Prostate gland (tissue), 2 donors: Measurements from ENCODE around the gene LMTK3. TPM values are rescaled to one million over a fixed set of nuclear protein-coding genes. Genes with fewer than 3 reads are reported as not detected.

Experiments used
- DNase-seq: peaks from one replicate; pipeline ENCODE4 v3.0.0-alpha.2; 2019; ENCODE audit warnings: low spot score
- H3K27ac ChIP-seq, 2 donors: fragments of 200-600 bp; sonication (generic); 2 replicates each; pipeline ENCODE4 v1.5.1; 2017 to 2019
- H3K27me3 ChIP-seq: fragments of 200-600 bp; sonication (generic); replicated peaks from 2 replicates; pipeline ENCODE4 v1.5.1; 2019; ENCODE audit not compliant: insufficient read depth
- H3K36me3 ChIP-seq, 2 donors: fragments of 200-600 bp; sonication (generic); 1 replicate in 1 of 2; 2 replicates in 1 of 2; pipeline versions ENCODE4 v1.5.1 to v1.8.1; 2017 to 2019
- H3K4me1 ChIP-seq: fragments of 200-600 bp; sonication (generic); replicated peaks from 2 replicates; pipeline ENCODE4 v1.5.1; 2019
- H3K4me3 ChIP-seq, 2 donors: fragments of 200-600 bp; sonication (generic); 2 replicates each; pipeline ENCODE4 v1.5.1; 2017 to 2019
- H3K9me3 ChIP-seq: fragments of 200-600 bp; sonication (generic); 2 replicates; pipeline ENCODE4 v1.5.1; 2017
- CTCF ChIP-seq, 4 experiments: fragments of 200-600 bp in 2 of 4; fragments of 450-650 bp in 2 of 4; sonication (generic) in 2 of 4; IDR thresholded peaks; 1 replicate in 3 of 4; 2 replicates in 1 of 4; pipeline ENCODE4 v1.5.1; 2016 to 2019; ENCODE audit warnings: antibody characterized with exemption in 4 of 4, mild to moderate bottlenecking in 2 of 4, moderate library complexity in 2 of 4
- POLR2A ChIP-seq: fragments of 450-650 bp; IDR thresholded peaks from one replicate; pipeline ENCODE4 v1.6.1; 2016; ENCODE audit warnings: antibody characterized with exemption, mild to moderate bottlenecking
- POLR2AphosphoS5 ChIP-seq: sonication (generic); formaldehyde crosslinking; IDR thresholded peaks from one replicate; pipeline ENCODE4 v1.6.1; 2017; ENCODE audit warnings: antibody characterized with exemption
- WGBS: methylation state at CpG from one replicate; pipeline ENCODE4 v1.1.5; 2018; 5-methylcytosine and 5-hydroxymethylcytosine counted together
- intact Hi-C: fragments of 100-400 bp; cut with DNase I; formaldehyde crosslinking; loops from one replicate; pipeline ENCODE4 v1.14.2; 2022
- total RNA-seq, 2 donors: library from RNA; depleted of rRNA; stranded (reverse); fragments of >200 nt; gene quantifications; one replicate each; pipeline ENCODE4 v1.1.0, GENCODE V29; 2016

LMTK3 gene
- total RNA-seq, 2 donors from 2014 or later = 7.4 to 10.2 TPM

GRCh38 chr19:48452289-48453190 lies 59.1 kb downstream of the LMTK3 start:
- TF ChIP-seq POLR2AphosphoS5 (no peak), CTCF (IDR thresholded peaks at IDR 0.05) (no peak), POLR2A (no peak)
- H3K36me3 ChIP-seq = peaks cover 4 to 22% of the 10 kb centered on the region in 2 donors

GRCh38 chr19:48451624-48452023 lies 60.0 kb downstream of the LMTK3 start:
- WGBS = 91% methylated on average over 12 of the region's 12 CpGs

More at GRCh38 chr19:48452289-48453190, 59.1 kb downstream of the LMTK3 start:
- WGBS = 86% methylated on average over 33 of the region's 33 CpGs
- no peaks in the 10 kb centered on the region for H3K27me3 ChIP-seq
- H3K4me3 ChIP-seq = no peak overlapping the region
- intact Hi-C loops = no loop called here
- H3K4me1 ChIP-seq = no peaks in the 10 kb centered on the region
- no peak for DNase-seq
- H3K27ac ChIP-seq = no peak overlapping the region
- H3K9me3 ChIP-seq = no peaks in the 10 kb centered on the region

GRCh38 chr19:48450863-48451262 lies 60.8 kb downstream of the LMTK3 start:
- WGBS = 93% methylated on average over 15 of the region's 15 CpGs
- no peak for TF ChIP-seq CTCF (IDR thresholded peaks at IDR 0.05)
- TF ChIP-seq POLR2A = no peak
- no peak for TF ChIP-seq POLR2AphosphoS5
- H3K36me3 ChIP-seq = peaks cover 4 to 22% of the 10 kb centered on the region in 2 donors
- no peaks in the 10 kb centered on the region for H3K9me3 ChIP-seq
- no peaks in the 10 kb centered on the region for H3K27me3 ChIP-seq
- intact Hi-C loops = no loop called here
- no peak for DNase-seq
- H3K4me3 ChIP-seq = no peak overlapping the region
- no peaks in the 10 kb centered on the region for H3K4me1 ChIP-seq
- H3K27ac ChIP-seq = no peak overlapping the region

More at GRCh38 chr19:48451624-48452023, 60.0 kb downstream of the LMTK3 start:
- Histone ChIP-seq H3K36me3 (peaks cover 4 to 22% of the 10 kb centered on the region in 2 donors), H3K27ac (no peak overlapping the region), H3K4me1 (no peaks in the 10 kb centered on the region), H3K9me3 (no peaks in the 10 kb centered on the region), H3K4me3 (no peak overlapping the region), H3K27me3 (no peaks in the 10 kb centered on the region)
- intact Hi-C loops = no loop called here
- TF ChIP-seq POLR2A (no peak), POLR2AphosphoS5 (no peak), CTCF (IDR thresholded peaks at IDR 0.05) (no peak)
- no peak for DNase-seq

GRCh38 chr19:48450441-48450840 lies 61.2 kb downstream of the LMTK3 start:
- TF ChIP-seq CTCF (IDR thresholded peaks at IDR 0.05) (no peak), POLR2A (no peak), POLR2AphosphoS5 (no peak)
- Histone ChIP-seq H3K4me3 (no peak overlapping the region), H3K4me1 (no peaks in the 10 kb centered on the region), H3K27me3 (no peaks in the 10 kb centered on the region), H3K9me3 (no peaks in the 10 kb centered on the region), H3K27ac (no peak overlapping the region), H3K36me3 (peaks cover 4 to 22% of the 10 kb centered on the region in 2 donors)
- intact Hi-C loops = no loop called here
- DNase-seq = no peak
- WGBS = 92% methylated on average over 23 of the region's 23 CpGs
